ENCODE results near the gene LCMT1. TPM values are rescaled to one million over a fixed set of nuclear protein-coding genes. Genes with fewer than 3 reads are reported as not detected.

LCMT1 gene
- total and polyA plus RNA-seq, 2 of the 4 experiments (the other 2 are of a cell fraction): 33.1 to 60.4 TPM

Small RNA genes within 50 kb of the gene (microRNA-seq; reads per million reads assigned to microRNA genes)
- not detected for gene RN7SL557P (ENCODE audit: insufficient read depth, insufficient read length)

Small RNA genes within 50 kb of the gene (small RNA-seq; reads per million reads assigned to genes)
- gene RN7SL557P: 0 reads per million in 5 experiments

Other genes with a start within 250 kb of the LCMT1 start
- 27.6 and 29.4 TPM in 2 replicates for gene ARHGAP17, start 96.4 kb upstream of the LCMT1 start, total RNA-seq (2012; rRNA removed)
- 60.1 and 65.0 TPM in 2 replicates for gene ARHGAP17, start 96.4 kb upstream of the LCMT1 start, polyA plus RNA-seq (2012; rRNA removed)
- not detected in 2 replicates for gene AQP8, start 105.2 kb downstream of the LCMT1 start, total RNA-seq (2012; rRNA removed)
- not detected in 2 replicates for gene AQP8, start 105.2 kb downstream of the LCMT1 start, polyA plus RNA-seq (2012; rRNA removed)
- 3.8 and 4.7 TPM in 2 replicates for gene ZKSCAN2, start 146.1 kb downstream of the LCMT1 start, total RNA-seq (2012; rRNA removed)
- 1.6 TPM in 2 replicates for gene ZKSCAN2, start 146.1 kb downstream of the LCMT1 start, polyA plus RNA-seq (2012; rRNA removed)

Measured in IMR-90 (cell line).